Neural progenitor cell (in vitro differentiated cells): ENCODE measurements around the gene PPARG. TPM values are rescaled to one million over a fixed set of nuclear protein-coding genes. Genes with fewer than 3 reads are reported as not detected.
A peak's percentile ranks its signal among the peaks of the same experiment; 100 is the strongest.

Source experiments
- DNase-seq: peaks from one replicate; pipeline ENCODE4 v3.0.0-alpha.2; 2016; ENCODE audit warnings: low spot score
- H2AFZ ChIP-seq: fragments of 200-600 bp; sonication (generic); replicated peaks from 2 replicates; pipeline ENCODE4 v1.6.1; 2016; ENCODE audit warnings: antibody characterized with exemption
- H3F3A ChIP-seq: fragments of 200-600 bp; sonication (generic); 2 replicates; pipeline ENCODE4 v1.6.1; 2016; ENCODE audit warnings: antibody characterized with exemption, low read depth
- H3K27ac ChIP-seq: fragments of 200-600 bp; sonication (generic); 2 replicates; pipeline ENCODE4 v1.5.1; 2016; ENCODE audit warnings: mild to moderate bottlenecking
- H3K27me3 ChIP-seq: fragments of 200-600 bp; sonication (generic); 2 replicates; pipeline ENCODE4 v1.6.1; 2016; ENCODE audit warnings: mild to moderate bottlenecking, moderate library complexity
- H3K36me3 ChIP-seq: fragments of 200-600 bp; sonication (generic); 2 replicates; pipeline ENCODE4 v1.5.1; 2016
- H3K4me1 ChIP-seq: fragments of 200-600 bp; sonication (generic); 2 replicates; pipeline ENCODE4 v1.6.1; 2016; ENCODE audit warnings: mixed run types
- H3K4me2 ChIP-seq: fragments of 200-600 bp; sonication (generic); 2 replicates; pipeline ENCODE4 v1.6.1; 2016
- H3K4me3 ChIP-seq: fragments of 200-600 bp; sonication (generic); 2 replicates; pipeline ENCODE4 v1.5.1; 2016
- H3K79me2 ChIP-seq: fragments of 200-600 bp; sonication (generic); 2 replicates; pipeline ENCODE4 v1.6.1; 2016; ENCODE audit warnings: low read depth
- H3K9ac ChIP-seq: fragments of 200-600 bp; sonication (generic); 2 replicates; pipeline ENCODE4 v1.6.1; 2016
- H3K9me3 ChIP-seq: fragments of 200-600 bp; sonication (generic); 2 replicates; pipeline ENCODE4 v1.5.1; 2016; ENCODE audit warnings: low read depth
- H4K20me1 ChIP-seq: fragments of 200-600 bp; sonication (generic); 2 replicates; pipeline ENCODE4 v1.6.1; 2016; ENCODE audit warnings: low read depth
- H3K27ac Mint-ChIP-seq: 3 replicates; pipeline ENCODE4 v1.8.0; 2021; ENCODE audit warnings: mixed read lengths
- H3K27me3 Mint-ChIP-seq: 2 replicates; pipeline ENCODE4 v1.8.0; 2022; ENCODE audit warnings: low read depth, mild to moderate bottlenecking, inconsistent platforms, moderate library complexity, mixed read lengths; ENCODE audit not compliant: insufficient read depth
- H3K36me3 Mint-ChIP-seq: 3 replicates; pipeline ENCODE4 v1.8.0; 2021; ENCODE audit warnings: mixed read lengths
- H3K4me1 Mint-ChIP-seq: 3 replicates; pipeline ENCODE4 v1.8.0; 2021; ENCODE audit warnings: mixed read lengths
- H3K4me3 Mint-ChIP-seq: 3 replicates; pipeline ENCODE4 v1.8.0; 2021; ENCODE audit warnings: mild to moderate bottlenecking, moderate library complexity, mixed read lengths
- H3K9me3 Mint-ChIP-seq: 3 replicates; pipeline ENCODE4 v1.8.0; 2020; ENCODE audit warnings: mixed read lengths
- CTCF ChIP-seq: fragments of 200-600 bp; sonication (generic); IDR thresholded peaks from 2 replicates; pipeline ENCODE4 v1.5.1; 2017; ENCODE audit warnings: antibody characterized with exemption, mild to moderate bottlenecking
- EZH2 ChIP-seq: fragments of 200-600 bp; sonication (generic); IDR thresholded peaks from 2 replicates; pipeline ENCODE4 v1.6.1; 2017; ENCODE audit warnings: antibody characterized with exemption, mild to moderate bottlenecking, moderate library complexity
- EZH2phosphoT487 ChIP-seq: fragments of 200-600 bp; sonication (generic); IDR thresholded peaks from 2 replicates; pipeline ENCODE4 v1.6.1; 2017; ENCODE audit warnings: antibody characterized with exemption
- total RNA-seq: library from RNA; depleted of rRNA; stranded (reverse); fragments of >200 nt; gene quantifications from 2 replicates; pipeline ENCODE4 v1.2.3, GENCODE V29; 2015; ENCODE audit warnings: low replicate concordance

The PPARG gene
- total RNA-seq, 1 donor from 2014 or later = not detected

GRCh38 chr3:12279591-12280326, 9.1 kb upstream of the PPARG start:
- H3K27me3 Mint-ChIP-seq = peaks cover 4% of the 10 kb centered on the region
- no peaks in the 10 kb centered on the region for H3K4me1 ChIP-seq
- H3K9me3 ChIP-seq = no peaks in the 10 kb centered on the region
- peaks cover 24% of the 10 kb centered on the region for H3K27me3 ChIP-seq
- H3K4me1 Mint-ChIP-seq = no peaks in the 10 kb centered on the region
- no peaks in the 10 kb centered on the region for H3K79me2 ChIP-seq
- H3K4me3 ChIP-seq = no peak overlapping the region
- TF ChIP-seq EZH2phosphoT487 (no peak), CTCF (no peak), EZH2 (no peak)
- no peak overlapping the region for H2AFZ ChIP-seq
- H4K20me1 ChIP-seq = no peaks in the 10 kb centered on the region
- H3K27ac ChIP-seq = no peak overlapping the region
- DNase-seq = no peak
- no peak overlapping the region for H3K9ac ChIP-seq
- no peaks in the 10 kb centered on the region for H3F3A ChIP-seq
- H3K36me3 ChIP-seq = no peaks in the 10 kb centered on the region
- H3K36me3 Mint-ChIP-seq = no peaks in the 10 kb centered on the region
- no peak overlapping the region for H3K4me3 Mint-ChIP-seq
- no peak overlapping the region for H3K4me2 ChIP-seq
- peaks cover under 1% of the 10 kb centered on the region for H3K9me3 Mint-ChIP-seq
- no peak overlapping the region for H3K27ac Mint-ChIP-seq

GRCh38 chr3:12280357-12280806, 8.5 kb upstream of the PPARG start:
- TF ChIP-seq EZH2phosphoT487 = no peak
- no peak for TF ChIP-seq EZH2
- TF ChIP-seq CTCF = no peak
- Histone ChIP-seq H3K79me2 (no peaks in the 10 kb centered on the region), H4K20me1 (no peaks in the 10 kb centered on the region), H3K27ac (no peak overlapping the region), H3K9me3 (no peaks in the 10 kb centered on the region), H3K4me3 (no peak overlapping the region), H3K27me3 (peaks cover 30% of the 10 kb centered on the region), H3K36me3 (no peaks in the 10 kb centered on the region), H3K9ac (no peak overlapping the region), H3K4me2 (no peak overlapping the region), H3F3A (no peaks in the 10 kb centered on the region), H2AFZ (peak overlapping the region; percentile 55), H3K4me1 (no peaks in the 10 kb centered on the region)
- Mint-ChIP-seq H3K9me3 (peaks cover 2% of the 10 kb centered on the region), H3K27ac (no peak overlapping the region), H3K4me3 (no peak overlapping the region), H3K4me1 (no peaks in the 10 kb centered on the region), H3K36me3 (no peaks in the 10 kb centered on the region), H3K27me3 (peaks cover 4% of the 10 kb centered on the region)
- no peak for DNase-seq

- H3K36me3 Mint-ChIP-seq = no peaks in the 10 kb centered on the region
Measured at GRCh38 chr3:12284591-12284990, 4.3 kb upstream of the PPARG start.

More at GRCh38 chr3:12284591-12284990, 4.3 kb upstream of the PPARG start:
- H3F3A ChIP-seq = peaks cover 7% of the 10 kb centered on the region
- TF ChIP-seq EZH2 = no peak
- no peak for TF ChIP-seq EZH2phosphoT487
- no peak for TF ChIP-seq CTCF
- H3K27ac Mint-ChIP-seq = no peak overlapping the region
- H4K20me1 ChIP-seq = peaks cover 4% of the 10 kb centered on the region
- peaks cover 5% of the 10 kb centered on the region for H3K4me1 Mint-ChIP-seq
- H3K4me3 ChIP-seq = no peak overlapping the region
- no peak overlapping the region for H3K4me3 Mint-ChIP-seq
- H3K9me3 Mint-ChIP-seq = peaks cover 2% of the 10 kb centered on the region
- no peaks in the 10 kb centered on the region for H3K4me1 ChIP-seq
- no peak overlapping the region for H3K9ac ChIP-seq
- H3K27me3 Mint-ChIP-seq = peaks cover 27% of the 10 kb centered on the region
- H2AFZ ChIP-seq = no peak overlapping the region
- no peak overlapping the region for H3K27ac ChIP-seq
- H3K36me3 ChIP-seq = no peaks in the 10 kb centered on the region
- H3K4me2 ChIP-seq = no peak overlapping the region
- H3K79me2 ChIP-seq = no peaks in the 10 kb centered on the region
- H3K27me3 ChIP-seq = peaks cover 71% of the 10 kb centered on the region
- DNase-seq = no peak
- no peaks in the 10 kb centered on the region for H3K9me3 ChIP-seq
